ENCODE data around the gene DNAH14. TPM values are rescaled to one million over a fixed set of nuclear protein-coding genes. Genes with fewer than 3 reads are reported as not detected.

DNAH14 gene
- total RNA-seq, 1 experiment from 2014 or later, result 39.7 TPM

GRCh38 chr1:224898937-224899336, 30.5 kb upstream of the DNAH14 start:
- Histone ChIP-seq H2BK15ac (ENCODE audit: low read depth, low read length) (no peak overlapping the region), H3K23ac (ENCODE audit: insufficient read length, low read depth, low read length) (no peak overlapping the region), H2BK120ac (ENCODE audit: low read depth, low read length, poor library complexity, severe bottlenecking) (no peak overlapping the region), H3T11ph (ENCODE audit: low read length) (no peak overlapping the region), H3K23me2 (ENCODE audit: insufficient read length, low read depth, low read length, poor library complexity, severe bottlenecking) (no peaks in the 10 kb centered on the region), H4K5ac (ENCODE audit: insufficient read length, low read depth, low read length) (no peak overlapping the region), H3K27ac (ENCODE audit: insufficient read length, low read depth, low read length) (no peak overlapping the region), H3K14ac (ENCODE audit: insufficient read depth, low read length) (no peak overlapping the region), H3K56ac (ENCODE audit: insufficient read length, low read depth, low read length) (no peak overlapping the region), H3K9ac (ENCODE audit: extremely low read depth, insufficient read length, low read length) (no peak overlapping the region), H2BK20ac (ENCODE audit: low read depth, low read length, poor library complexity, severe bottlenecking) (no peak overlapping the region), H4K91ac (ENCODE audit: insufficient read length, low read depth, low read length) (no peak overlapping the region), H2AFZ (ENCODE audit: low read length) (no peak overlapping the region), H3K79me1 (ENCODE audit: insufficient read depth, low read depth, low read length, poor library complexity, severe bottlenecking) (no peaks in the 10 kb centered on the region), H4K20me1 (ENCODE audit: control insufficient read depth, insufficient read depth, insufficient read length) (no peaks in the 10 kb centered on the region), H3K27me3 (ENCODE audit: insufficient read depth, low read length) (no peaks in the 10 kb centered on the region), H4K8ac (replicated peaks; ENCODE audit: insufficient read length, low read depth, low read length) (no peak overlapping the region), H3K9me3 (ENCODE audit: control insufficient read depth, low read depth, low read length) (peaks cover 6% of the 10 kb centered on the region), H3K18ac (ENCODE audit: insufficient read length, low read depth, low read length) (no peak overlapping the region), H3K4me1 (ENCODE audit: insufficient read depth, low read length) (no peaks in the 10 kb centered on the region), H2BK5ac (ENCODE audit: insufficient read length, low read length) (no peak overlapping the region), H3K4ac (ENCODE audit: low read depth, low read length) (no peak overlapping the region), H3K79me2 (ENCODE audit: insufficient read depth, low read length) (no peaks in the 10 kb centered on the region), H3K4me2 (ENCODE audit: insufficient read depth, insufficient read length, low read length) (no peak overlapping the region), H2BK12ac (ENCODE audit: insufficient read length, low read depth, low read length) (no peak overlapping the region), H2AK5ac (ENCODE audit: insufficient read length, low read length) (no peak overlapping the region)
- no CpG with 5 or more reads among the region's 3 CpGs for WGBS (ENCODE audit: extremely low coverage, insufficient read length, low lambda C conversion rate)
- Mint-ChIP-seq H3K9me3 (peaks cover 0 to 6% of the 10 kb centered on the region in 2 experiments; a peak in 3 of 5 replicates), H3K27ac (no peak overlapping the region), H3K4me3 (no peak overlapping the region), H3K36me3 (ENCODE audit: insufficient read depth in 1 of 3, low read depth in 3 of 3) (no peaks in the 10 kb centered on the region), H3K4me1 (no peaks in the 10 kb centered on the region), H3K27me3 (ENCODE audit: low read depth) (no peaks in the 10 kb centered on the region; the same call in 1 of the 2 replicates)
- no peak for DNase-seq
- no peak for TF ChIP-seq CTCF (conservative IDR thresholded peaks at IDR 0.05)
